Astrocyte (in vitro differentiated cells and primary cell): ENCODE measurements around the gene ARL6IP4. TPM values are rescaled to one million over a fixed set of nuclear protein-coding genes. Genes with fewer than 3 reads are reported as not detected.

ENCODE experiments used
- DNase-seq: peaks from one replicate; pipeline ENCODE4 v3.0.0-alpha.2; 2010; ENCODE audit warnings: low read depth
- FAIRE-seq: peaks from 2 replicates; lab custom pipeline; 2011; peaks lifted over from hg19 to GRCh38; lab: Jason Lieb, UNC
- H2AFZ ChIP-seq: 2 replicates; pipeline ENCODE4 v1.6.0; 2012; ENCODE audit warnings: low read depth, low read length, inconsistent platforms
- H3K27ac ChIP-seq: 2 replicates; pipeline ENCODE4 v1.5.1; 2011; ENCODE audit warnings: low read depth, low read length, inconsistent platforms
- H3K27me3 ChIP-seq: 2 replicates; pipeline ENCODE4 v1.6.0; 2011; ENCODE audit warnings: low read length, inconsistent platforms; ENCODE audit not compliant: insufficient read depth
- H3K36me3 ChIP-seq: 2 replicates; pipeline ENCODE4 v1.5.1; 2011; ENCODE audit warnings: low read length, inconsistent platforms; ENCODE audit not compliant: insufficient read depth
- H3K4me1 ChIP-seq: 2 replicates; pipeline ENCODE4 v1.5.1; 2011; ENCODE audit warnings: low read length, inconsistent platforms; ENCODE audit not compliant: insufficient read depth
- H3K4me2 ChIP-seq: 2 replicates; pipeline ENCODE4 v1.6.0; 2012; ENCODE audit warnings: low read length, inconsistent platforms
- H3K4me3 ChIP-seq: 2 replicates; pipeline ENCODE4 v1.5.1; 2011; ENCODE audit warnings: low read depth, mild to moderate bottlenecking, low read length, inconsistent platforms; ENCODE audit not compliant: insufficient read depth
- H3K79me2 ChIP-seq: 2 replicates; pipeline ENCODE4 v1.6.0; 2012; ENCODE audit warnings: mild to moderate bottlenecking, low read length, inconsistent platforms; ENCODE audit not compliant: insufficient read depth
- H3K9ac ChIP-seq: 2 replicates; pipeline ENCODE4 v1.6.0; 2012; ENCODE audit warnings: mild to moderate bottlenecking, low read length, inconsistent platforms
- H3K9me3 ChIP-seq: 2 replicates; pipeline ENCODE4 v1.5.1; 2012; ENCODE audit warnings: low read depth, mild to moderate bottlenecking, low read length, inconsistent platforms; ENCODE audit not compliant: insufficient read depth
- H4K20me1 ChIP-seq: 2 replicates; pipeline ENCODE4 v1.6.0; 2012; ENCODE audit warnings: low read length, inconsistent platforms; ENCODE audit not compliant: insufficient read depth
- H3K27ac Mint-ChIP-seq: one replicate; pipeline ENCODE4 v1.8.0; 2021; ENCODE audit warnings: mild to moderate bottlenecking, mixed read lengths; ENCODE audit not compliant: unreplicated experiment
- H3K27me3 Mint-ChIP-seq: one replicate; pipeline ENCODE4 v1.8.0; 2021; ENCODE audit warnings: low read depth, mixed read lengths; ENCODE audit not compliant: unreplicated experiment
- H3K36me3 Mint-ChIP-seq: one replicate; pipeline ENCODE4 v1.8.0; 2021; ENCODE audit warnings: low read depth, mixed read lengths; ENCODE audit not compliant: unreplicated experiment
- H3K4me1 Mint-ChIP-seq: one replicate; pipeline ENCODE4 v1.8.0; 2021; ENCODE audit warnings: low read depth, mixed read lengths; ENCODE audit not compliant: unreplicated experiment
- H3K4me3 Mint-ChIP-seq: one replicate; pipeline ENCODE4 v1.8.0; 2021; ENCODE audit warnings: mild to moderate bottlenecking, moderate library complexity, mixed read lengths; ENCODE audit not compliant: unreplicated experiment
- H3K9me3 Mint-ChIP-seq: one replicate; pipeline ENCODE4 v1.8.0; 2021; ENCODE audit warnings: mild to moderate bottlenecking, mixed read lengths; ENCODE audit not compliant: unreplicated experiment
- CTCF ChIP-seq: IDR thresholded peaks from 2 replicates; pipeline ENCODE4 v1.5.1; 2011; ENCODE audit warnings: low read depth, mild to moderate bottlenecking, inconsistent platforms, low read length, moderate library complexity; ENCODE audit not compliant: insufficient read depth
- EZH2 ChIP-seq: IDR thresholded peaks from 2 replicates; pipeline ENCODE4 v1.6.1; 2012; ENCODE audit warnings: mild to moderate bottlenecking, low read length, inconsistent platforms; ENCODE audit not compliant: insufficient read depth
- total RNA-seq: library from RNA; stranded (reverse); gene quantifications from 2 replicates; pipeline ENCODE4 v1.2.1, GENCODE V29; 2021

ARL6IP4 gene
- total RNA-seq, 1 donor from 2014 or later: 122 TPM

GRCh38 chr12:122958198-122958888 is 22.1 kb upstream of the ARL6IP4 start:
- Histone ChIP-seq H3K27ac (no peak overlapping the region), H3K4me2 (no peak overlapping the region), H2AFZ (no peak overlapping the region), H4K20me1 (peaks cover 18% of the 10 kb centered on the region), H3K4me3 (no peak overlapping the region), H3K9me3 (no peaks in the 10 kb centered on the region), H3K79me2 (no peaks in the 10 kb centered on the region), H3K9ac (no peak overlapping the region), H3K27me3 (no peaks in the 10 kb centered on the region), H3K36me3 (no peaks in the 10 kb centered on the region), H3K4me1 (peaks cover 1% of the 10 kb centered on the region)
- H3K27me3 Mint-ChIP-seq: no peaks in the 10 kb centered on the region
- no peaks in the 10 kb centered on the region for H3K9me3 Mint-ChIP-seq
- H3K4me1 Mint-ChIP-seq: no peaks in the 10 kb centered on the region
- no peak for FAIRE-seq
- no peak overlapping the region for H3K27ac Mint-ChIP-seq
- no peak overlapping the region for H3K4me3 Mint-ChIP-seq
- peaks cover 2% of the 10 kb centered on the region for H3K36me3 Mint-ChIP-seq
- DNase-seq: peak; percentile 58
- TF ChIP-seq EZH2: no peak
- TF ChIP-seq CTCF: no peak

- Histone ChIP-seq H3K9ac (no peak overlapping the region), H2AFZ (no peak overlapping the region), H3K27me3 (no peaks in the 10 kb centered on the region), H3K9me3 (no peaks in the 10 kb centered on the region), H3K79me2 (no peaks in the 10 kb centered on the region), H3K4me2 (no peak overlapping the region), H3K4me3 (no peak overlapping the region), H3K27ac (no peak overlapping the region), H3K36me3 (no peaks in the 10 kb centered on the region), H3K4me1 (peaks cover 11% of the 10 kb centered on the region), H4K20me1 (peaks cover 31% of the 10 kb centered on the region)
- H3K36me3 Mint-ChIP-seq: peaks cover 2% of the 10 kb centered on the region
- TF ChIP-seq EZH2: no peak
- TF ChIP-seq CTCF: no peak
- H3K9me3 Mint-ChIP-seq: no peaks in the 10 kb centered on the region
- no peak overlapping the region for H3K27ac Mint-ChIP-seq
- DNase-seq (no peak), FAIRE-seq (no peak)
- H3K4me3 Mint-ChIP-seq: no peak overlapping the region
- peaks cover 2% of the 10 kb centered on the region for H3K4me1 Mint-ChIP-seq
- H3K27me3 Mint-ChIP-seq: no peaks in the 10 kb centered on the region
Measured at GRCh38 chr12:122959566-122960192, 20.8 kb upstream of the ARL6IP4 start.

- Histone ChIP-seq H3K9me3 (no peaks in the 10 kb centered on the region), H3K79me2 (no peaks in the 10 kb centered on the region), H4K20me1 (peaks cover 32% of the 10 kb centered on the region), H3K36me3 (no peaks in the 10 kb centered on the region), H3K9ac (no peak overlapping the region), H3K27me3 (no peaks in the 10 kb centered on the region), H3K4me2 (no peak overlapping the region), H3K4me3 (no peak overlapping the region), H3K27ac (no peak overlapping the region), H3K4me1 (peaks cover 12% of the 10 kb centered on the region), H2AFZ (no peak overlapping the region)
- Mint-ChIP-seq H3K4me3 (no peak overlapping the region), H3K9me3 (no peaks in the 10 kb centered on the region), H3K27me3 (no peaks in the 10 kb centered on the region), H3K27ac (no peak overlapping the region), H3K4me1 (peaks cover 2% of the 10 kb centered on the region), H3K36me3 (peaks cover 2% of the 10 kb centered on the region)
- TF ChIP-seq CTCF (no peak), EZH2 (no peak)
- DNase-seq (no peak), FAIRE-seq (no peak)
Measured at GRCh38 chr12:122960193-122960569, 20.3 kb upstream of the ARL6IP4 start.
